ENCODE measurements around the gene DNAJB4. TPM values are rescaled to one million over a fixed set of nuclear protein-coding genes. Genes with fewer than 3 reads are reported as not detected.
A peak's percentile ranks its signal among the peaks of the same experiment; 100 is the strongest.

DNAJB4 gene
- total RNA-seq, 1 experiment from 2014 or later = 26.0 TPM

DNA sequence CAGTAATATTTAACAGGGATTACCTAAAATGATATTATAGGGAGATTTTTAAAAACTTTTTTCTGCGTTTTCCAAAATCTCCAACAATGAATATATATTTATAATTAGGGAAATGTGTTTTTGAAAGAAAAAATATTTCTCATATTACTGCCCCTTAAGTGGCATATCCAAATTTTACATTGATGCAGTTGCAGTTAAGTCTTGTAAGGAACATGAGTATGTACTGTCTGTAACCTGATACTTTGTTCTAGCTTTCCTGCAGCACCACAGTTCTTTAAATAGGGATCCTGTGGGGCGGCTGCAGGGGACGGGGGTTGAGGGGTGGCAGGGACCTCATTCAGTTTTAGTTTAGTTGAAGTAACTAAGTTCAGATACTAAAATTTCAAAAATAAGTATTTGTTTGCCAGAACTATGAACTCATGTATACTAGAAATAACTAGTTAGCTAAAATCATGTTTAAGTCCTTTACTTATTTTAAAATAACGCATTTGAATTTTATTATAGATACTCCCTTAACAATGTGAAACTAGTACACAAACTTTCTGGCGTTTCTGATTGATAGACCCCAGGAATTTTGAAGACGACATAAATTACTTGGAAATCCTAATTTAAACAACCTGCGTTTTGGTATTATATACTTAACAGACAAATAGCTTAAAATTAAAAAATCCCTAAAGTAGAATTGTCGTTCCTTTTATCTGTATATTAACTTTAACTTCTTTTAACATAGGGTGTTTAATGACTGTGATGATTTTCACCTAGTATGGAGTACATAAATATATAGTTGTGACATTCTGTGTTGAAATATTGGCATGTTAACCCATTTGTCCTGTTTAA, 639 bp upstream of the DNAJB4 start (continued):
- TF ChIP-seq YY1 (IDR thresholded peaks at IDR 0.05; ENCODE audit: extremely low read depth, insufficient replicate concordance, low read depth, low read length) = peak; percentile 2
- peak; percentile 73 for TF ChIP-seq JUND (IDR thresholded peaks at IDR 0.05)
- TF ChIP-seq, protein P1, sequence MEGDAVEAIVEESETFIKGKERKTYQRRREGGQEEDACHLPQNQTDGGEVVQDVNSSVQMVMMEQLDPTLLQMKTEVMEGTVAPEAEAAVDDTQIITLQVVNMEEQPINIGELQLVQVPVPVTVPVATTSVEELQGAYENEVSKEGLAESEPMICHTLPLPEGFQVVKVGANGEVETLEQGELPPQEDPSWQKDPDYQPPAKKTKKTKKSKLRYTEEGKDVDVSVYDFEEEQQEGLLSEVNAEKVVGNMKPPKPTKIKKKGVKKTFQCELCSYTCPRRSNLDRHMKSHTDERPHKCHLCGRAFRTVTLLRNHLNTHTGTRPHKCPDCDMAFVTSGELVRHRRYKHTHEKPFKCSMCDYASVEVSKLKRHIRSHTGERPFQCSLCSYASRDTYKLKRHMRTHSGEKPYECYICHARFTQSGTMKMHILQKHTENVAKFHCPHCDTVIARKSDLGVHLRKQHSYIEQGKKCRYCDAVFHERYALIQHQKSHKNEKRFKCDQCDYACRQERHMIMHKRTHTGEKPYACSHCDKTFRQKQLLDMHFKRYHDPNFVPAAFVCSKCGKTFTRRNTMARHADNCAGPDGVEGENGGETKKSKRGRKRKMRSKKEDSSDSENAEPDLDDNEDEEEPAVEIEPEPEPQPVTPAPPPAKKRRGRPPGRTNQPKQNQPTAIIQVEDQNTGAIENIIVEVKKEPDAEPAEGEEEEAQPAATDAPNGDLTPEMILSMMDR (IDR thresholded peaks at IDR 0.05 in 2 of 3, conservative IDR thresholded peaks at IDR 0.05 in 1 of 3; ENCODE audit: borderline replicate concordance in 1 of 3, insufficient read depth in 1 of 3, low read depth in 2 of 3, low read length in 2 of 3) = no peak
- TF ChIP-seq POLR2AphosphoS5 (IDR thresholded peaks at IDR 0.05; ENCODE audit: low read depth, low read length) = peak; percentile 88
- TF ChIP-seq CEBPB (IDR thresholded peaks at IDR 0.05; ENCODE audit: low read depth) = peak; percentile 68
- TF ChIP-seq CBX3 (IDR thresholded peaks at IDR 0.05; ENCODE audit: low read depth) = peak; percentile 69; the same call in 1 of the 2 replicates
- TF ChIP-seq, protein P2, sequence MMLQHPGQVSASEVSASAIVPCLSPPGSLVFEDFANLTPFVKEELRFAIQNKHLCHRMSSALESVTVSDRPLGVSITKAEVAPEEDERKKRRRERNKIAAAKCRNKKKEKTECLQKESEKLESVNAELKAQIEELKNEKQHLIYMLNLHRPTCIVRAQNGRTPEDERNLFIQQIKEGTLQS (IDR thresholded peaks at IDR 0.05) = no peak
- TF ChIP-seq, protein P3, sequence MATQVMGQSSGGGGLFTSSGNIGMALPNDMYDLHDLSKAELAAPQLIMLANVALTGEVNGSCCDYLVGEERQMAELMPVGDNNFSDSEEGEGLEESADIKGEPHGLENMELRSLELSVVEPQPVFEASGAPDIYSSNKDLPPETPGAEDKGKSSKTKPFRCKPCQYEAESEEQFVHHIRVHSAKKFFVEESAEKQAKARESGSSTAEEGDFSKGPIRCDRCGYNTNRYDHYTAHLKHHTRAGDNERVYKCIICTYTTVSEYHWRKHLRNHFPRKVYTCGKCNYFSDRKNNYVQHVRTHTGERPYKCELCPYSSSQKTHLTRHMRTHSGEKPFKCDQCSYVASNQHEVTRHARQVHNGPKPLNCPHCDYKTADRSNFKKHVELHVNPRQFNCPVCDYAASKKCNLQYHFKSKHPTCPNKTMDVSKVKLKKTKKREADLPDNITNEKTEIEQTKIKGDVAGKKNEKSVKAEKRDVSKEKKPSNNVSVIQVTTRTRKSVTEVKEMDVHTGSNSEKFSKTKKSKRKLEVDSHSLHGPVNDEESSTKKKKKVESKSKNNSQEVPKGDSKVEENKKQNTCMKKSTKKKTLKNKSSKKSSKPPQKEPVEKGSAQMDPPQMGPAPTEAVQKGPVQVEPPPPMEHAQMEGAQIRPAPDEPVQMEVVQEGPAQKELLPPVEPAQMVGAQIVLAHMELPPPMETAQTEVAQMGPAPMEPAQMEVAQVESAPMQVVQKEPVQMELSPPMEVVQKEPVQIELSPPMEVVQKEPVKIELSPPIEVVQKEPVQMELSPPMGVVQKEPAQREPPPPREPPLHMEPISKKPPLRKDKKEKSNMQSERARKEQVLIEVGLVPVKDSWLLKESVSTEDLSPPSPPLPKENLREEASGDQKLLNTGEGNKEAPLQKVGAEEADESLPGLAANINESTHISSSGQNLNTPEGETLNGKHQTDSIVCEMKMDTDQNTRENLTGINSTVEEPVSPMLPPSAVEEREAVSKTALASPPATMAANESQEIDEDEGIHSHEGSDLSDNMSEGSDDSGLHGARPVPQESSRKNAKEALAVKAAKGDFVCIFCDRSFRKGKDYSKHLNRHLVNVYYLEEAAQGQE (IDR thresholded peaks at IDR 0.05; ENCODE audit: low read depth) = no peak

Measured in HCT116 (cell line).